Neural crest cell (in vitro differentiated cells): Measurements from ENCODE around the gene EXOC3L2. TPM values are rescaled to one million over a fixed set of nuclear protein-coding genes. Genes with fewer than 3 reads are reported as not detected.

Experiments
- DNase-seq: peaks from one replicate; pipeline ENCODE4 v3.0.0; 2021; ENCODE audit warnings: low read depth, mixed read lengths, low spot score
- H3K27ac Mint-ChIP-seq: one replicate; pipeline ENCODE4 v1.8.0; 2021; ENCODE audit warnings: mild to moderate bottlenecking, mixed read lengths; ENCODE audit not compliant: unreplicated experiment
- H3K27me3 Mint-ChIP-seq: 2 replicates; pipeline ENCODE4 v1.8.0; 2021; ENCODE audit warnings: low read depth, mild to moderate bottlenecking, mixed read lengths
- H3K36me3 Mint-ChIP-seq: 2 replicates; pipeline ENCODE4 v1.8.0; 2021; ENCODE audit warnings: low read depth, mild to moderate bottlenecking, mixed read lengths
- H3K4me1 Mint-ChIP-seq: 2 replicates; pipeline ENCODE4 v1.8.0; 2021; ENCODE audit warnings: mixed read lengths
- H3K4me3 Mint-ChIP-seq: one replicate; pipeline ENCODE4 v1.8.0; 2021; ENCODE audit warnings: mild to moderate bottlenecking, mixed read lengths
- H3K9me3 Mint-ChIP-seq: 2 replicates; pipeline ENCODE4 v1.8.0; 2021; ENCODE audit warnings: mixed read lengths
- total RNA-seq: library from RNA; stranded (reverse); gene quantifications from 2 replicates; pipeline ENCODE4 v1.2.1, GENCODE V29; 2021
- TF ChIP-seq, protein P1 (sequence below): fragments of 200-600 bp; sonication (generic); conservative IDR thresholded peaks from 2 replicates; pipeline ENCODE4 v1.5.0; 2021; ENCODE audit warnings: antibody characterized with exemption, mild to moderate bottlenecking

The EXOC3L2 gene
- total RNA-seq, 1 donor from 2014 or later, result 0.91 TPM

- Mint-ChIP-seq H3K4me3 (no peak overlapping the region), H3K36me3 (no peaks in the 10 kb centered on the region), H3K9me3 (no peaks in the 10 kb centered on the region), H3K27ac (no peak overlapping the region), H3K27me3 (peaks cover 11% of the 10 kb centered on the region), H3K4me1 (peaks cover 11% of the 10 kb centered on the region)
- DNase-seq, result no peak
- TF ChIP-seq, protein P1, sequence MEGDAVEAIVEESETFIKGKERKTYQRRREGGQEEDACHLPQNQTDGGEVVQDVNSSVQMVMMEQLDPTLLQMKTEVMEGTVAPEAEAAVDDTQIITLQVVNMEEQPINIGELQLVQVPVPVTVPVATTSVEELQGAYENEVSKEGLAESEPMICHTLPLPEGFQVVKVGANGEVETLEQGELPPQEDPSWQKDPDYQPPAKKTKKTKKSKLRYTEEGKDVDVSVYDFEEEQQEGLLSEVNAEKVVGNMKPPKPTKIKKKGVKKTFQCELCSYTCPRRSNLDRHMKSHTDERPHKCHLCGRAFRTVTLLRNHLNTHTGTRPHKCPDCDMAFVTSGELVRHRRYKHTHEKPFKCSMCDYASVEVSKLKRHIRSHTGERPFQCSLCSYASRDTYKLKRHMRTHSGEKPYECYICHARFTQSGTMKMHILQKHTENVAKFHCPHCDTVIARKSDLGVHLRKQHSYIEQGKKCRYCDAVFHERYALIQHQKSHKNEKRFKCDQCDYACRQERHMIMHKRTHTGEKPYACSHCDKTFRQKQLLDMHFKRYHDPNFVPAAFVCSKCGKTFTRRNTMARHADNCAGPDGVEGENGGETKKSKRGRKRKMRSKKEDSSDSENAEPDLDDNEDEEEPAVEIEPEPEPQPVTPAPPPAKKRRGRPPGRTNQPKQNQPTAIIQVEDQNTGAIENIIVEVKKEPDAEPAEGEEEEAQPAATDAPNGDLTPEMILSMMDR, result no peak
Measured at GRCh38 chr19:45163156-45163555, 82.1 kb downstream of the EXOC3L2 start.

GRCh38 chr19:45162608-45163143, 82.5 kb downstream of the EXOC3L2 start:
- no peak for DNase-seq
- H3K36me3 Mint-ChIP-seq, result no peaks in the 10 kb centered on the region
- peaks cover 11% of the 10 kb centered on the region for H3K4me1 Mint-ChIP-seq
- H3K27me3 Mint-ChIP-seq, result peaks cover 11% of the 10 kb centered on the region
- no peaks in the 10 kb centered on the region for H3K9me3 Mint-ChIP-seq
- no peak overlapping the region for H3K4me3 Mint-ChIP-seq
- TF ChIP-seq, protein P1, result no peak
- H3K27ac Mint-ChIP-seq, result no peak overlapping the region

Other genes with a start within 250 kb of the EXOC3L2 start
- 2.9 and 3.1 TPM in 2 replicates for gene RELB, start 243.9 kb downstream of the EXOC3L2 start, total RNA-seq
- 119 and 121 TPM in 2 replicates for gene CLASRP, start 206.4 kb downstream of the EXOC3L2 start, total RNA-seq
- 0.73 and 1.2 TPM in 2 replicates for gene ZNF296, start 168.9 kb downstream of the EXOC3L2 start, total RNA-seq
- 36.0 and 36.2 TPM in 2 replicates for gene GEMIN7, start 166.1 kb downstream of the EXOC3L2 start, total RNA-seq
- gene PPP1R37, start 152.2 kb downstream of the EXOC3L2 start, total RNA-seq, result 35.8 and 38.6 TPM in 2 replicates
- gene NKPD1, start 84.4 kb downstream of the EXOC3L2 start, total RNA-seq, result 0.16 and 0.39 TPM in 2 replicates
- gene TRAPPC6A, start 67.2 kb downstream of the EXOC3L2 start, total RNA-seq, result 22.2 and 25.1 TPM in 2 replicates
- 9.3 and 9.7 TPM in 2 replicates for gene BLOC1S3, start 66.6 kb downstream of the EXOC3L2 start, total RNA-seq
- gene MARK4, start 5.9 kb upstream of the EXOC3L2 start, total RNA-seq, result 57.2 and 59.8 TPM in 2 replicates
- gene CKM, start 77.5 kb upstream of the EXOC3L2 start, total RNA-seq, result not detected in 2 replicates
- not detected in 2 replicates for gene KLC3, start 95.3 kb upstream of the EXOC3L2 start, total RNA-seq
- 67.3 and 71.3 TPM in 2 replicates for gene ERCC2, start 125.2 kb upstream of the EXOC3L2 start, total RNA-seq
- gene PPP1R13L, start 159.7 kb upstream of the EXOC3L2 start, total RNA-seq, result 6.4 and 8.2 TPM in 2 replicates
- 11.7 and 12.8 TPM in 2 replicates for gene POLR1G, start 161.2 kb upstream of the EXOC3L2 start, total RNA-seq
- 111 and 115 TPM in 2 replicates for gene ERCC1, start 178.5 kb upstream of the EXOC3L2 start, total RNA-seq
- gene FOSB, start 222.6 kb upstream of the EXOC3L2 start, total RNA-seq, result 0.26 and 0.45 TPM in 2 replicates